GM12878 (cell line): Measurements from ENCODE around the gene MLXIPL. TPM values are rescaled to one million over a fixed set of nuclear protein-coding genes. Genes with fewer than 3 reads are reported as not detected.

ENCODE experiments used
- ATAC-seq: fragments of 200-7000 bp; cut with Tn5 transposase; 3 replicates; pipeline ENCODE4 v1.9.1; 2020; ENCODE audit warnings: mild to moderate bottlenecking, moderate library complexity
- BruUV-seq: library from RNA; stranded (reverse); fragments of 400-500 nt; replicated peaks from 2 replicates; lab custom pipeline; 2021; lab: Mats Ljungman, UMichigan
- CTCF ChIA-PET: fragments of 300-600 bp; sonication (Branson Sonifier 250); formaldehyde crosslinking; extraction: SDS; loops from one replicate; lab custom pipeline; 2021; ENCODE audit warnings: inconsistent platforms; lab: Yijun Ruan, JAX
- POLR2A ChIA-PET: fragments of 350-600 bp; formaldehyde crosslinking; extraction: SDS; loops from one replicate; lab custom pipeline; 2021; ENCODE audit warnings: inconsistent platforms; lab: Charles Lee
- RAD21 ChIA-PET: fragments of 300-600 bp; sonication (Branson Sonifier 250); formaldehyde crosslinking; loops from one replicate; lab custom pipeline; 2023; ENCODE audit warnings: antibody characterized with exemption; ENCODE audit not compliant: unreplicated experiment; lab: Charles Lee
- SMC1A ChIA-PET: fragments of 300-600 bp; sonication (Branson Sonifier 250); formaldehyde crosslinking; loops from one replicate; lab custom pipeline; 2023; ENCODE audit not compliant: unreplicated experiment, uncharacterized antibody; lab: Charles Lee
- DNase-seq: peaks from one replicate; pipeline ENCODE4 v3.0.0-alpha.2; 2011; ENCODE audit warnings: low read depth, low spot score
- FAIRE-seq: peaks from 3 replicates; lab custom pipeline; 2011; peaks lifted over from hg19 to GRCh38; lab: Jason Lieb, UNC
- H2AFZ ChIP-seq: 2 replicates; pipeline ENCODE4 v1.6.0; 2011; ENCODE audit warnings: low read depth, low read length, control low read depth; ENCODE audit not compliant: control insufficient read depth
- H3K27ac ChIP-seq: 2 replicates; pipeline ENCODE4 v1.5.1; 2011; ENCODE audit warnings: control low read depth; ENCODE audit not compliant: control insufficient read depth, insufficient read depth
- H3K27me3 ChIP-seq, 2 experiments: replicated peaks in 1 of 2; 2 replicates each; pipeline versions ENCODE4 v1.6.0 to v1.6.1; 2011; ENCODE audit warnings: low read length in 1 of 2; ENCODE audit not compliant: control insufficient read depth in 2 of 2, insufficient read depth in 2 of 2
- H3K36me3 ChIP-seq, 2 experiments: 2 replicates each; pipeline ENCODE4 v1.5.1; 2011; ENCODE audit warnings: low read length in 1 of 2; ENCODE audit not compliant: control insufficient read depth in 2 of 2, insufficient read depth in 2 of 2
- H3K4me1 ChIP-seq: 2 replicates; pipeline ENCODE4 v1.6.1; 2011; ENCODE audit warnings: mild to moderate bottlenecking, low read length, moderate library complexity, mixed read lengths; ENCODE audit not compliant: control insufficient read depth, insufficient read depth
- H3K4me2 ChIP-seq: 2 replicates; pipeline ENCODE4 v1.6.0; 2011; ENCODE audit warnings: control low read depth; ENCODE audit not compliant: control insufficient read depth, insufficient read depth
- H3K4me3 ChIP-seq: fragments of 200-600 bp; sonication (generic); 2 replicates; pipeline ENCODE4 v1.5.1; 2016
- H3K79me2 ChIP-seq: 2 replicates; pipeline ENCODE4 v1.6.0; 2011; ENCODE audit warnings: low read length; ENCODE audit not compliant: control insufficient read depth, insufficient read depth
- H3K9ac ChIP-seq: 2 replicates; pipeline ENCODE4 v1.8.0; 2011; ENCODE audit warnings: low read length, control low read depth, mixed read lengths; ENCODE audit not compliant: control insufficient read depth, insufficient read depth
- H3K9me3 ChIP-seq: replicated peaks from 3 replicates; pipeline ENCODE4 v1.5.1; 2011; ENCODE audit warnings: mild to moderate bottlenecking, low read length; ENCODE audit not compliant: control insufficient read depth, insufficient read depth
- H4K20me1 ChIP-seq: 2 replicates; pipeline ENCODE4 v1.6.0; 2011; ENCODE audit not compliant: control insufficient read depth, insufficient read depth
- BCL11A ChIP-seq: IDR thresholded peaks from 2 replicates; pipeline ENCODE4 v1.6.1; 2011; ENCODE audit warnings: low read depth, low read length
- CBX3 ChIP-seq: fragments of 200-600 bp; sonication (generic); IDR thresholded peaks from 2 replicates; pipeline ENCODE4 v1.6.1; 2016; ENCODE audit warnings: low read depth, borderline replicate concordance
- CHD4 ChIP-seq: fragments of 200-600 bp; sonication (generic); IDR thresholded peaks from 2 replicates; pipeline ENCODE4 v1.6.1; 2016; ENCODE audit warnings: mild to moderate bottlenecking
- EGR1 ChIP-seq, 2 experiments: IDR thresholded peaks; 1 replicate in 1 of 2; 2 replicates in 1 of 2; pipeline ENCODE4 v1.6.1; 2011 to 2012; ENCODE audit warnings: low read depth in 2 of 2, low read length in 2 of 2, borderline replicate concordance in 1 of 2, mild to moderate bottlenecking in 1 of 2, moderate library complexity in 1 of 2
- FOXK2 ChIP-seq: fragments of 450-650 bp; IDR thresholded peaks from 2 replicates; pipeline ENCODE4 v1.6.1; 2017; ENCODE audit warnings: mild to moderate bottlenecking, moderate library complexity
- HDAC2 ChIP-seq: fragments of 200-600 bp; sonication (generic); IDR thresholded peaks from 2 replicates; pipeline ENCODE4 v1.6.1; 2017
- JUNB ChIP-seq: IDR thresholded peaks from 2 replicates; pipeline ENCODE4 v1.6.1; 2016; ENCODE audit warnings: antibody characterized with exemption, mild to moderate bottlenecking
- JUND ChIP-seq: IDR thresholded peaks from 2 replicates; pipeline ENCODE4 v1.6.1; 2012; ENCODE audit warnings: low read depth, mild to moderate bottlenecking, low read length, improper control_type of control experiment, moderate library complexity
- KDM1A ChIP-seq: fragments of 200-600 bp; sonication (generic); IDR thresholded peaks from 2 replicates; pipeline ENCODE4 v1.6.1; 2016; ENCODE audit warnings: borderline replicate concordance
- MEF2B ChIP-seq: fragments of 450-650 bp; IDR thresholded peaks from 2 replicates; pipeline ENCODE4 v1.6.1; 2018; ENCODE audit warnings: mild to moderate bottlenecking, moderate library complexity; ENCODE audit not compliant: partially characterized antibody, poor library complexity, severe bottlenecking
- RELB ChIP-seq: fragments of 450-650 bp; IDR thresholded peaks from 2 replicates; pipeline ENCODE4 v1.6.1; 2017; ENCODE audit warnings: low read depth, mild to moderate bottlenecking, moderate library complexity
- SIN3A ChIP-seq: IDR thresholded peaks from 2 replicates; pipeline ENCODE4 v1.6.1; 2012; ENCODE audit warnings: low read depth, low read length, improper control_type of control experiment
- SRF ChIP-seq, 2 experiments: IDR thresholded peaks; 2 replicates each; pipeline ENCODE4 v1.6.1; 2011; ENCODE audit warnings: low read depth in 2 of 2, low read length in 2 of 2, mild to moderate bottlenecking in 1 of 2, moderate library complexity in 1 of 2
- ZBTB4 ChIP-seq: fragments of 450-650 bp; formaldehyde crosslinking; IDR thresholded peaks from 2 replicates; pipeline ENCODE4 v1.4.0; 2022; ENCODE audit warnings: mild to moderate bottlenecking, moderate library complexity
- ZNF384 ChIP-seq: IDR thresholded peaks from 2 replicates; pipeline ENCODE4 v1.6.1; 2012; ENCODE audit warnings: low read depth, mild to moderate bottlenecking, low read length, improper control_type of control experiment, borderline replicate concordance
- WGBS: methylation state at CpG from one replicate; pipeline ENCODE4 v1.1.6; 2016; ENCODE audit warnings: low lambda C conversion rate; ENCODE audit not compliant: insufficient replicate concordance, insufficient coverage; ENCODE audit errors: missing lambda C conversion rate; 5-methylcytosine and 5-hydroxymethylcytosine counted together
- in situ Hi-C: fragments of 300-500 bp; cut with MboI; formaldehyde crosslinking; loops from 9 replicates; pipeline ENCODE4 v1.14.3; 2018; ENCODE audit warnings: mixed read lengths
- intact Hi-C: fragments of 100-400 bp; cut with micrococcal nuclease; formaldehyde crosslinking; loops from one replicate; pipeline ENCODE4 v1.14.2; 2022; ENCODE audit not compliant: unreplicated experiment
- polyA plus RNA-seq, 11 experiments: library from polyadenylated mRNA; depleted of rRNA in 4 of 11; unstranded in 6 of 11; stranded (reverse) in 5 of 11; fragments of >200 nt; fragmentation: Nextera tagmentation in 4 of 11; fragmentation: Illumina TruSeq in 1 of 11; extraction: Ambion mirVana in 4 of 11; extraction: Trizol in 1 of 11; gene quantifications; 1 replicate in 1 of 11; 2 replicates in 10 of 11; pipeline versions ENCODE4 v1.2.1 to v1.2.3, GENCODE V29; 2011 to 2016; ENCODE audit warnings: inconsistent platforms in 2 of 11, missing spikeins in 2 of 11, low read depth in 1 of 11
- total RNA-seq, 4 experiments: library from RNA; depleted of rRNA in 3 of 4; stranded (reverse); fragments of >200 nt in 3 of 4; fragmentation: Illumina TruSeq in 1 of 4; extraction: Trizol in 1 of 4; gene quantifications; 2 replicates each; pipeline versions ENCODE4 v1.2.1 to v1.2.3, GENCODE V29; 2013 to 2021
- TF ChIP-seq, protein P1 (sequence below): fragments of 450-650 bp; IDR thresholded peaks from 2 replicates; pipeline ENCODE4 v1.6.1; 2018; ENCODE audit warnings: borderline replicate concordance, mild to moderate bottlenecking; ENCODE audit not compliant: partially characterized antibody
- TF ChIP-seq, protein P2 (sequence below): IDR thresholded peaks from 2 replicates; pipeline ENCODE4 v1.6.1; 2011; ENCODE audit warnings: mild to moderate bottlenecking, low read depth, low read length, moderate library complexity; ENCODE audit not compliant: insufficient replicate concordance

MLXIPL gene
- total and polyA plus RNA-seq, 10 of the 15 experiments (the other 5 are each of a cell fraction or from before 2014, with no cell fraction given), result 0.21 TPM; not detected in 9

DNA sequence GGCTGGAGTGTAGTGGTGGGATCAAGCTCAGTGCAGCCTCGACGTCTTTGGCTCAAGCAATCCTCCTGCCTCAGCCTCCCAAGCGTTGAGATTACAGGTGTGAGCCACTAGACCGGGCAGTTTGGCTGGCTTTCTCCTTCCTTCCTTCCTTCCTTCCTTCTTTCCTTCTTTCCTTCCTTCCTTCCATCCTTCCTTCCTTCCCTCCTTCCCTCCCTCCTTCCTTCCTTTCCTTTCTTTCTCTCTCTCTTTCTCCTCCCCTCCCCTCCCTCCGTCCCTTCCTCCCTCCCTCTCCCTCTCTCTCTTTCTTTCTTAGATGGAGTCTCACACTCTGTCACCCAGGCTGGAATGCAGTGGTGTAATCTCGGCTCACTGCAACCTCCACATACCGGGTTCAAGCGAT, 35.7 kb upstream of the MLXIPL start:
- Histone ChIP-seq H3K79me2 (no peaks in the 10 kb centered on the region), H3K36me3 (no peaks in the 10 kb centered on the region), H3K4me3 (no peak overlapping the region), H3K9ac (no peak overlapping the region), H3K4me1 (no peaks in the 10 kb centered on the region), H3K9me3 (no peaks in the 10 kb centered on the region; the same call in 2 of the 3 replicates), H2AFZ (no peak overlapping the region), H4K20me1 (no peaks in the 10 kb centered on the region), H3K27me3 (no peaks in the 10 kb centered on the region; a peak in 1 of 4 replicates), H3K4me2 (no peak overlapping the region), H3K27ac (no peak overlapping the region)
- ATAC-seq (no peak), FAIRE-seq (no peak), DNase-seq (no peak)
- RAD21 ChIA-PET, result no interaction called here
- intact Hi-C loops, result no loop called here
- CTCF ChIA-PET, result no interaction called here
- in situ Hi-C loops, result no loop called here
- POLR2A ChIA-PET, result no interaction called here
- no TSS peak for BruUV-seq
- WGBS, result 58% methylated on average over 8 of the region's 8 CpGs
- SMC1A ChIA-PET, result interaction anchor here (0.7 kb wide), 1 partner anchor 21 kb away, joined by 3 read pairs; no protein-coding TSS in a partner anchor
- TF ChIP-seq EGR1 (IDR thresholded peaks at IDR 0.05; ENCODE audit: borderline replicate concordance in 1 of 2, low read depth in 2 of 2, low read length in 2 of 2) (no peak), JUNB (no peak), SRF (IDR thresholded peaks at IDR 0.05; ENCODE audit: low read depth in 2 of 2, low read length in 2 of 2) (no peak), CBX3 (no peak), SIN3A (no peak), ZBTB4 (CRISPR knock-in tag) (no peak), JUND (no peak), MEF2B (no peak), HDAC2 (no peak), RELB (no peak), KDM1A (no peak), FOXK2 (no peak), CHD4 (no peak), ZNF384 (no peak), BCL11A (no peak)
- TF ChIP-seq, protein P1, sequence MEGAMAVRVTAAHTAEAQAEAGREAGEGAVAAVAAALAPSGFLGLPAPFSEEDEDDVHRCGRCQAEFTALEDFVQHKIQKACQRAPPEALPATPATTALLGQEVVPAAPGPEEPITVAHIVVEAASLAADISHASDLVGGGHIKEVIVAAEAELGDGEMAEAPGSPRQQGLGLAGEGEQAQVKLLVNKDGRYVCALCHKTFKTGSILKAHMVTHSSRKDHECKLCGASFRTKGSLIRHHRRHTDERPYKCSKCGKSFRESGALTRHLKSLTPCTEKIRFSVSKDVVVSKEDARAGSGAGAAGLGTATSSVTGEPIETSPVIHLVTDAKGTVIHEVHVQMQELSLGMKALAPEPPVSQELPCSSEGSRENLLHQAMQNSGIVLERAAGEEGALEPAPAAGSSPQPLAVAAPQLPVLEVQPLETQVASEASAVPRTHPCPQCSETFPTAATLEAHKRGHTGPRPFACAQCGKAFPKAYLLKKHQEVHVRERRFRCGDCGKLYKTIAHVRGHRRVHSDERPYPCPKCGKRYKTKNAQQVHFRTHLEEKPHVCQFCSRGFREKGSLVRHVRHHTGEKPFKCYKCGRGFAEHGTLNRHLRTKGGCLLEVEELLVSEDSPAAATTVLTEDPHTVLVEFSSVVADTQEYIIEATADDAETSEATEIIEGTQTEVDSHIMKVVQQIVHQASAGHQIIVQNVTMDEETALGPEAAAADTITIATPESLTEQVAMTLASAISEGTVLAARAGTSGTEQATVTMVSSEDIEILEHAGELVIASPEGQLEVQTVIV, result no peak
- TF ChIP-seq, protein P2, sequence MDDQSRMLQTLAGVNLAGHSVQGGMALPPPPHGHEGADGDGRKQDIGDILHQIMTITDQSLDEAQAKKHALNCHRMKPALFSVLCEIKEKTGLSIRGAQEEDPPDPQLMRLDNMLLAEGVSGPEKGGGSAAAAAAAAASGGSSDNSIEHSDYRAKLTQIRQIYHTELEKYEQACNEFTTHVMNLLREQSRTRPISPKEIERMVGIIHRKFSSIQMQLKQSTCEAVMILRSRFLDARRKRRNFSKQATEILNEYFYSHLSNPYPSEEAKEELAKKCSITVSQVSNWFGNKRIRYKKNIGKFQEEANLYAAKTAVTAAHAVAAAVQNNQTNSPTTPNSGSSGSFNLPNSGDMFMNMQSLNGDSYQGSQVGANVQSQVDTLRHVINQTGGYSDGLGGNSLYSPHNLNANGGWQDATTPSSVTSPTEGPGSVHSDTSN, result no peak
